GM18951 (cell line): ENCODE results near the gene PLXNC1.

ENCODE experiments used
- POLR2A ChIP-seq: IDR thresholded peaks from 4 replicates; pipeline ENCODE4 v1.6.1; 2011; ENCODE audit warnings: mild to moderate bottlenecking; ENCODE audit not compliant: insufficient read length, insufficient read depth; ENCODE audit errors: extremely low read depth
- in situ Hi-C: fragments of 300-500 bp; cut with MboI; formaldehyde crosslinking; loops from one replicate; pipeline ENCODE4 v1.12.0; 2022; ENCODE audit warnings: low sequenced_read_pairs, mixed read lengths, inconsistent platforms; ENCODE audit not compliant: unreplicated experiment

PLXNC1 gene

GRCh38 chr12:94242901-94243300 is 94.5 kb downstream of the PLXNC1 start:
- no peak for TF ChIP-seq POLR2A
- in situ Hi-C loops, result no loop called here

GRCh38 chr12:94244165-94245133 is 96.1 kb downstream of the PLXNC1 start:
- in situ Hi-C loops, result no loop called here
- no peak for TF ChIP-seq POLR2A

GRCh38 chr12:94245631-94246383 is 97.4 kb downstream of the PLXNC1 start:
- no peak for TF ChIP-seq POLR2A
- in situ Hi-C loops, result no loop called here

GRCh38 chr12:94247246-94247645 is 98.9 kb downstream of the PLXNC1 start:
- in situ Hi-C loops, result no loop called here

GRCh38 chr12:94248582-94248981 is 100.2 kb downstream of the PLXNC1 start:
- no peak for TF ChIP-seq POLR2A
- in situ Hi-C loops, result no loop called here

More at GRCh38 chr12:94247246-94247645, 98.9 kb downstream of the PLXNC1 start:
- no peak for TF ChIP-seq POLR2A

GRCh38 chr12:94250130-94250529 is 101.8 kb downstream of the PLXNC1 start:
- no peak for TF ChIP-seq POLR2A
- in situ Hi-C loops, result no loop called here

GRCh38 chr12:94254270-94254669 is 105.9 kb downstream of the PLXNC1 start:
- in situ Hi-C loops, result no loop called here
- no peak for TF ChIP-seq POLR2A

GRCh38 chr12:94255006-94255405 is 106.6 kb downstream of the PLXNC1 start:
- in situ Hi-C loops, result no loop called here
- no peak for TF ChIP-seq POLR2A

GRCh38 chr12:94255428-94255827 is 107.1 kb downstream of the PLXNC1 start:
- no peak for TF ChIP-seq POLR2A
- in situ Hi-C loops, result no loop called here

GRCh38 chr12:94258593-94258992 is 110.2 kb downstream of the PLXNC1 start:
- no peak for TF ChIP-seq POLR2A

GRCh38 chr12:94260017-94260416 is 111.6 kb downstream of the PLXNC1 start:
- no peak for TF ChIP-seq POLR2A
- in situ Hi-C loops, result no loop called here

More at GRCh38 chr12:94258593-94258992, 110.2 kb downstream of the PLXNC1 start:
- in situ Hi-C loops, result no loop called here

GRCh38 chr12:94260717-94261116 is 112.3 kb downstream of the PLXNC1 start:
- no peak for TF ChIP-seq POLR2A
- in situ Hi-C loops, result no loop called here

GRCh38 chr12:94261119-94261518 is 112.7 kb downstream of the PLXNC1 start:
- TF ChIP-seq POLR2A, result no peak
- in situ Hi-C loops, result no loop called here

- in situ Hi-C loops, result no loop called here
- no peak for TF ChIP-seq POLR2A
Measured at GRCh38 chr12:94261786-94262185, 113.4 kb downstream of the PLXNC1 start.
